H1 (cell line): Measurements from ENCODE around the gene NUP98. TPM values are rescaled to one million over a fixed set of nuclear protein-coding genes. Genes with fewer than 3 reads are reported as not detected.
A peak's percentile ranks its signal among the peaks of the same experiment; 100 is the strongest.

ENCODE experiments used
- CTCF ChIA-PET: fragments of 300-600 bp; sonication (Branson Sonifier 250); formaldehyde crosslinking; loops from one replicate; lab custom pipeline; 2021; ENCODE audit not compliant: partially characterized antibody; lab: Charles Lee
- POLR2A ChIA-PET: fragments of 300-600 bp; sonication (Branson Sonifier 250); formaldehyde crosslinking; loops from one replicate; lab custom pipeline; 2021; ENCODE audit warnings: inconsistent platforms; ENCODE audit not compliant: partially characterized antibody; lab: Charles Lee
- DNase-seq, 2 experiments: peaks; one replicate each; pipeline versions ENCODE4 v3.0.0 to v3.0.0-alpha.2; 2010 to 2022; ENCODE audit warnings: low spot score in 2 of 2, low read depth in 1 of 2, mixed read lengths in 1 of 2
- FAIRE-seq: peaks from 2 replicates; lab custom pipeline; 2011; peaks lifted over from hg19 to GRCh38; lab: Jason Lieb, UNC
- H2AFZ ChIP-seq: 2 replicates; pipeline ENCODE4 v1.8.1; 2012; ENCODE audit warnings: low read length, inconsistent platforms
- H2AK5ac ChIP-seq: 2 replicates; pipeline ENCODE4 v1.6.1; 2013; ENCODE audit warnings: low read depth, low read length
- H2BK120ac ChIP-seq: replicated peaks from 2 replicates; pipeline ENCODE3; 2013; ENCODE audit warnings: low read depth, low read length, inconsistent platforms
- H2BK12ac ChIP-seq: 2 replicates; pipeline ENCODE4 v1.6.1; 2013; ENCODE audit warnings: low read depth, low read length
- H2BK15ac ChIP-seq: 2 replicates; pipeline ENCODE4 v1.6.1; 2013; ENCODE audit warnings: low read length
- H2BK20ac ChIP-seq: 2 replicates; pipeline ENCODE4 v1.6.1; 2013; ENCODE audit warnings: low read length
- H2BK5ac ChIP-seq: 2 replicates; pipeline ENCODE4 v1.6.1; 2013; ENCODE audit warnings: low read depth, low read length
- H3K14ac ChIP-seq: 2 replicates; pipeline ENCODE4 v1.6.1; 2013; ENCODE audit warnings: inconsistent platforms; ENCODE audit not compliant: insufficient read length
- H3K18ac ChIP-seq: 2 replicates; pipeline ENCODE4 v1.6.1; 2013; ENCODE audit warnings: low read length; ENCODE audit errors: extremely low read depth
- H3K23ac ChIP-seq: 2 replicates; pipeline ENCODE4 v1.6.1; 2013; ENCODE audit warnings: inconsistent platforms; ENCODE audit not compliant: insufficient read length
- H3K23me2 ChIP-seq: 2 replicates; pipeline ENCODE4 v1.6.1; 2013; ENCODE audit warnings: low read depth, low read length
- H3K27ac ChIP-seq: 2 replicates; pipeline ENCODE4 v1.6.1; 2011; ENCODE audit warnings: low read depth, low read length, inconsistent platforms
- H3K27me3 ChIP-seq, 4 experiments: replicated peaks in 1 of 4; 1 replicate in 1 of 4; 2 replicates in 3 of 4; pipeline versions ENCODE4 v1.6.1 to v1.8.1; 2011 to 2013; ENCODE audit warnings: low read length in 3 of 4, mild to moderate bottlenecking in 3 of 4, inconsistent platforms in 2 of 4, mixed read lengths in 2 of 4, moderate library complexity in 1 of 4; ENCODE audit not compliant: control insufficient read depth in 3 of 4, insufficient read depth in 3 of 4; ENCODE audit errors: extremely low read depth in 1 of 4
- H3K36me3 ChIP-seq, 4 experiments: 2 replicates each; pipeline versions ENCODE4 v1.6.1 to v1.8.1; 2011 to 2013; ENCODE audit warnings: mild to moderate bottlenecking in 4 of 4, low read length in 3 of 4, moderate library complexity in 2 of 4, control low read depth in 1 of 4, inconsistent platforms in 1 of 4; ENCODE audit not compliant: insufficient read depth in 4 of 4, control insufficient read depth in 2 of 4
- H3K4ac ChIP-seq: replicated peaks from 2 replicates; pipeline ENCODE3; 2013; ENCODE audit warnings: low read length, low read depth, mixed read lengths, inconsistent platforms; ENCODE audit not compliant: insufficient read length
- H3K4me1 ChIP-seq, 4 experiments: replicated peaks in 1 of 4; 1 replicate in 1 of 4; 2 replicates in 3 of 4; pipeline versions ENCODE4 v1.6.1 to v1.8.1; 2011 to 2013; ENCODE audit warnings: low read length in 3 of 4, inconsistent platforms in 2 of 4, mixed read lengths in 1 of 4; ENCODE audit not compliant: insufficient read depth in 4 of 4, control insufficient read depth in 3 of 4
- H3K4me2 ChIP-seq, 2 experiments: 2 replicates each; pipeline versions ENCODE4 v1.6.1 to v1.8.1; 2011 to 2013; ENCODE audit warnings: low read depth in 2 of 2, low read length in 2 of 2, control low read depth in 1 of 2, inconsistent platforms in 1 of 2, mild to moderate bottlenecking in 1 of 2; ENCODE audit not compliant: insufficient read depth in 1 of 2
- H3K4me3 ChIP-seq, 4 experiments: fragments of 200-600, 300-600 bp in 1 of 4; sonication (generic), shearing (Covaris generic), sonication (Bioruptor Twin) in 1 of 4; 2 replicates each; pipeline versions ENCODE4 v1.5.1 to v1.8.1; 2011 to 2016; ENCODE audit warnings: low read length in 4 of 4, low read depth in 3 of 4, control low read depth in 2 of 4, inconsistent platforms in 2 of 4, mild to moderate bottlenecking in 2 of 4, mixed read lengths in 1 of 4, moderate library complexity in 1 of 4; ENCODE audit not compliant: insufficient read depth in 2 of 4; ENCODE audit errors: extremely low read depth in 1 of 4
- H3K56ac ChIP-seq: replicated peaks from 2 replicates; pipeline ENCODE3; 2013; ENCODE audit warnings: low read depth, mild to moderate bottlenecking, mixed read lengths, low read length, inconsistent platforms; ENCODE audit not compliant: insufficient read length
- H3K79me1 ChIP-seq: 2 replicates; pipeline ENCODE4 v1.6.1; 2013; ENCODE audit warnings: low read depth, low read length, control low read depth
- H3K79me2 ChIP-seq, 2 experiments: 2 replicates each; pipeline versions ENCODE4 v1.6.1 to v1.8.1; 2012 to 2013; ENCODE audit warnings: low read length in 2 of 2, mild to moderate bottlenecking in 2 of 2, inconsistent platforms in 1 of 2; ENCODE audit not compliant: insufficient read depth in 2 of 2, control insufficient read depth in 1 of 2
- H3K9ac ChIP-seq, 4 experiments: replicated peaks in 1 of 4; 1 replicate in 1 of 4; 2 replicates in 3 of 4; pipeline versions ENCODE4 v1.6.1 to v1.8.1; 2011 to 2013; ENCODE audit warnings: low read depth in 3 of 4, low read length in 3 of 4, control low read depth in 2 of 4, mild to moderate bottlenecking in 2 of 4, moderate library complexity in 2 of 4, inconsistent platforms in 1 of 4; ENCODE audit errors: extremely low read depth in 1 of 4
- H3K9me3 ChIP-seq, 2 experiments: 2 replicates each; pipeline versions ENCODE4 v1.6.1 to v1.8.1; 2012 to 2013; ENCODE audit warnings: mild to moderate bottlenecking in 2 of 2, moderate library complexity in 2 of 2, control low read depth in 1 of 2, inconsistent platforms in 1 of 2, low read depth in 1 of 2, low read length in 1 of 2, mixed read lengths in 1 of 2; ENCODE audit not compliant: insufficient read depth in 2 of 2
- H4K20me1 ChIP-seq, 2 experiments: replicated peaks in 1 of 2; 2 replicates each; pipeline versions ENCODE3 to v1.8.1; 2011 to 2013; ENCODE audit warnings: inconsistent platforms in 2 of 2, low read length in 2 of 2, mild to moderate bottlenecking in 1 of 2; ENCODE audit not compliant: insufficient read depth in 2 of 2, control insufficient read depth in 1 of 2
- H4K5ac ChIP-seq: 2 replicates; pipeline ENCODE4 v1.6.1; 2013; ENCODE audit warnings: low read length, low read depth, mixed read lengths, inconsistent platforms; ENCODE audit not compliant: insufficient read length
- H4K8ac ChIP-seq: 2 replicates; pipeline ENCODE4 v1.8.0; 2013; ENCODE audit warnings: mild to moderate bottlenecking, moderate library complexity, low read length, inconsistent platforms; ENCODE audit not compliant: insufficient read depth; ENCODE audit errors: extremely low read depth
- H4K91ac ChIP-seq: replicated peaks from 2 replicates; pipeline ENCODE3; 2013; ENCODE audit warnings: low read length, mixed read lengths, inconsistent platforms; ENCODE audit not compliant: insufficient read length
- CTBP2 ChIP-seq: IDR thresholded peaks from 2 replicates; pipeline ENCODE4 v1.7.0; 2011; ENCODE audit warnings: borderline replicate concordance, mild to moderate bottlenecking, moderate library complexity, mixed read lengths, low read length; ENCODE audit not compliant: insufficient read depth, insufficient read length
- GABPA ChIP-seq: IDR thresholded peaks from 2 replicates; pipeline ENCODE4 v1.6.1; 2011; ENCODE audit warnings: mild to moderate bottlenecking, low read length, moderate library complexity, borderline replicate concordance; ENCODE audit not compliant: insufficient read depth
- NANOG ChIP-seq: IDR thresholded peaks from 2 replicates; pipeline ENCODE4 v1.6.1; 2011; ENCODE audit warnings: low read length, low read depth, mild to moderate bottlenecking, inconsistent platforms; ENCODE audit not compliant: insufficient read depth, poor library complexity, severe bottlenecking
- SIRT6 ChIP-seq: IDR thresholded peaks from one replicate; pipeline ENCODE4 v1.7.1; 2012; ENCODE audit warnings: low read length, inconsistent platforms
- SUZ12 ChIP-seq: fragments of 200-600 bp; sonication (generic); IDR thresholded peaks from 2 replicates; pipeline ENCODE4 v1.6.1; 2012; ENCODE audit warnings: mild to moderate bottlenecking, inconsistent platforms, low read length, moderate library complexity, mixed read lengths
- YY1 ChIP-seq: IDR thresholded peaks from 2 replicates; pipeline ENCODE4 v1.6.1; 2011; ENCODE audit warnings: low read depth, mild to moderate bottlenecking, low read length
- WGBS, 2 experiments: shearing (Covaris generic) in 1 of 2; methylation state at CpG; one replicate each; pipeline versions ENCODE4 v1.1.6 to v1.1.7; 2013 to 2015; ENCODE audit warnings: low lambda C conversion rate in 2 of 2, mixed read lengths in 2 of 2, inconsistent platforms in 1 of 2, low coverage in 1 of 2, missing lambda C conversion rate in 1 of 2; ENCODE audit not compliant: insufficient replicate concordance in 2 of 2, insufficient coverage in 1 of 2, insufficient read length in 1 of 2; ENCODE audit errors: extremely low coverage in 1 of 2, missing lambda C conversion rate in 1 of 2; 5-methylcytosine and 5-hydroxymethylcytosine counted together
- polyA plus RNA-seq, 7 experiments: library from polyadenylated mRNA; depleted of rRNA in 3 of 7; stranded (reverse) in 5 of 7; unstranded in 2 of 7; fragments of >200 nt in 5 of 7; fragments of 200-250 nt in 2 of 7; gene quantifications; 1 replicate in 5 of 7; 2 replicates in 1 of 7; 4 replicates in 1 of 7; pipeline versions ENCODE4 v1.2.1 to v1.2.3, GENCODE V29; 2011 to 2013; ENCODE audit warnings: missing spikeins in 2 of 7, mixed read lengths in 2 of 7
- total RNA-seq: library from RNA; stranded (reverse); fragmentation: NEBNext Ultra II Directional; extraction: Animal tissue kit (Norgen Biotek cat#: 25700); gene quantifications from 2 replicates; pipeline ENCODE4 v1.2.1, GENCODE V29; 2021
- TF ChIP-seq, protein P1 (sequence below): IDR thresholded peaks from 2 replicates; pipeline ENCODE4 v1.6.1; 2011; ENCODE audit warnings: low read depth, mild to moderate bottlenecking, low read length; ENCODE audit not compliant: insufficient read depth
- TF ChIP-seq, protein P2 (sequence below): IDR thresholded peaks from 2 replicates; pipeline ENCODE4 v1.6.1; 2012; ENCODE audit warnings: inconsistent platforms

Gene NUP98
- total and polyA plus RNA-seq, 2 of the 8 experiments (the other 6 are each of a cell fraction or from before 2014, with no cell fraction given) = 98.6 to 261 TPM

DNA sequence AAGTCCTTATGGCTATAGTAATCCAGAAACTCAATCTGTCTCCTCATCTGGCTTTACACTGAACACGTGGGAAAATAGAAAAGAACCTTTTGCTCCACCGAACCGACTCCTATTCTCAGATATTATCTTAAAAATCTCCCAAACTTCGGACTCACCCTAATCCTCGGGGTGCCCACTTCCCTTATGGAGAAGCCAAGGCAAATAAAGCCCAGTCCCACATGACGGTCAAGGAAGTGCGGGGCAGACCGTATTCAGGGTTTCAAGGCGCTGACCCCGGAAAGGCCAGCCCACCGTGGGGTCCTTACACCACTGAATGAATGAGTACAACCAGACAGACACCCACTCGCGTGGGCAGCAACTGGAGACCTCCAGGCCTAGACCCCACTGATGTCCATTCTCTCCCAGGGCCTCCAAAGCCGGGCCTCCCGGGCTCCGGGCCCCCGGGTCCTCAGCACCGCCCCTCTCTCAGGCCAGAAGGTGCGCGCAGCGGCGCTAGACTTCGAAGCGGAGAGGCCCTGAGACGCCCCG lies 489 bp downstream of the NUP98 start:
- no peaks in the 10 kb centered on the region for H3K27me3 ChIP-seq
- H2BK15ac ChIP-seq = no peak overlapping the region
- ChIA-PET CTCF (interaction anchor here (7.8 kb wide), 1 partner anchor 12 kb away, joined by 81 read pairs; the partner anchor contains the start of gene PGAP2), POLR2A (interaction anchor here (0.8 to 4.0 kb wide), 7 partner anchors 9 to 41 kb away, joined by 3 to 18 read pairs (median 4); partner anchors contain the start of gene PGAP2)
- no peak overlapping the region for H2BK12ac ChIP-seq
- 3% methylated on average over 16 of the region's 26 CpGs; no CpG with 5 or more reads in 1 of the 2 experiments for WGBS, 2 experiments
- FAIRE-seq (no peak), DNase-seq (no peak)
- H3K9ac ChIP-seq = peak overlapping the region; percentile 68 to 89 (median 86)
- H3K56ac ChIP-seq = peak overlapping the region; percentile 89
- H3K9me3 ChIP-seq = no peaks in the 10 kb centered on the region
- H4K5ac ChIP-seq = no peak overlapping the region
- H2AK5ac ChIP-seq = no peak overlapping the region
- peaks cover 35 to 54% of the 10 kb centered on the region in 2 experiments for H3K79me2 ChIP-seq
- peak overlapping the region; percentile 83 to 95 (median 93) for H3K4me3 ChIP-seq
- H3K4me1 ChIP-seq = peaks cover 0 to 5% (median 2%) of the 10 kb centered on the region in 4 experiments; a peak in 1 of 7 replicates
- H3K23ac ChIP-seq = no peak overlapping the region
- H3K4me2 ChIP-seq = peak overlapping the region; percentile 84 to 86
- no peak overlapping the region for H2AFZ ChIP-seq
- H2BK5ac ChIP-seq = 0 out of 2 replicates have a peak overlapping the region, but pooled peaks have one; percentile 66
- H2BK120ac ChIP-seq = no peak overlapping the region
- no peak overlapping the region for H3K14ac ChIP-seq
- no peak overlapping the region for H4K91ac ChIP-seq
- peaks cover 6% of the 10 kb centered on the region; the same call in 1 of the 2 replicates for H3K79me1 ChIP-seq
- H2BK20ac ChIP-seq = no peak overlapping the region
- peak overlapping the region; percentile 88 for H3K27ac ChIP-seq
- peak overlapping the region; percentile 96; the same call in 1 of the 2 replicates for H4K8ac ChIP-seq
- peaks cover 13 to 18% of the 10 kb centered on the region in 2 experiments for H4K20me1 ChIP-seq
- H3K36me3 ChIP-seq = peaks cover 0 to 19% (median 11%) of the 10 kb centered on the region in 4 experiments; a peak in 6 of 8 replicates
- peak overlapping the region; percentile 55 for H3K4ac ChIP-seq
- H3K18ac ChIP-seq = peak overlapping the region; percentile 65; the same call in 1 of the 2 replicates
- no peak for TF ChIP-seq YY1
- TF ChIP-seq, protein P1, sequence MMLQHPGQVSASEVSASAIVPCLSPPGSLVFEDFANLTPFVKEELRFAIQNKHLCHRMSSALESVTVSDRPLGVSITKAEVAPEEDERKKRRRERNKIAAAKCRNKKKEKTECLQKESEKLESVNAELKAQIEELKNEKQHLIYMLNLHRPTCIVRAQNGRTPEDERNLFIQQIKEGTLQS = no peak
- no peak for TF ChIP-seq SIRT6
- no peak for TF ChIP-seq NANOG
- TF ChIP-seq, protein P2, sequence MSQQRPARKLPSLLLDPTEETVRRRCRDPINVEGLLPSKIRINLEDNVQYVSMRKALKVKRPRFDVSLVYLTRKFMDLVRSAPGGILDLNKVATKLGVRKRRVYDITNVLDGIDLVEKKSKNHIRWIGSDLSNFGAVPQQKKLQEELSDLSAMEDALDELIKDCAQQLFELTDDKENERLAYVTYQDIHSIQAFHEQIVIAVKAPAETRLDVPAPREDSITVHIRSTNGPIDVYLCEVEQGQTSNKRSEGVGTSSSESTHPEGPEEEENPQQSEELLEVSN = no peak
- TF ChIP-seq GABPA = no peak
- no peak for TF ChIP-seq CTBP2
- TF ChIP-seq SUZ12 = no peak
- H3K23me2 ChIP-seq = peaks cover 7% of the 10 kb centered on the region
